Inflammatory macrophage treated with lipopolysaccharide for 1 hour (primary cell): ENCODE results near the gene IL12B.
"Not testable (repeated sequence)": the region's sequence is repeated elsewhere in the genome, so short reads cannot be mapped to it uniquely, and the experiment has no call there.

Source experiments
- DNase-seq, 2 donors: peaks; one replicate each; pipeline ENCODE4 v3.0.0-alpha.2; 2020 to 2022

Gene IL12B

GRCh38 chr5:159332800-159333544 lies 2.7 kb upstream of the IL12B start:
- DNase-seq, result peak; percentile 72 to 88

GRCh38 chr5:159331093-159331973 lies 1.0 kb upstream of the IL12B start:
- DNase-seq, result peak; percentile 94 to 98

- DNase-seq, result no peak
Observed at GRCh38 chr5:159324986-159325385, 5.3 kb downstream of the IL12B start.

GRCh38 chr5:159324102-159324755 lies 6.1 kb downstream of the IL12B start:
- no peak for DNase-seq

GRCh38 chr5:159322180-159322579 lies 8.1 kb downstream of the IL12B start:
- peak in 1 of 2 donors; percentile 4 for DNase-seq

GRCh38 chr5:159319832-159320231 lies 10.5 kb downstream of the IL12B start:
- peak in 1 of 2 donors; percentile 6 for DNase-seq

- peak in 1 of 2 donors; percentile 1 for DNase-seq
Observed at GRCh38 chr5:159319363-159319762, 10.9 kb downstream of the IL12B start.

GRCh38 chr5:159318448-159318847 lies 11.8 kb downstream of the IL12B start:
- peak in 1 of 2 donors; percentile 0 for DNase-seq

GRCh38 chr5:159317849-159318248 lies 12.4 kb downstream of the IL12B start:
- DNase-seq, result no peak

- DNase-seq, result peak in 1 of 2 donors; percentile 40
Observed at GRCh38 chr5:159316519-159317383, 13.5 kb downstream of the IL12B start.

GRCh38 chr5:159313197-159313596 lies 17.1 kb downstream of the IL12B start:
- DNase-seq, result peak in 1 of 2 donors; percentile 6

GRCh38 chr5:159311063-159311462 lies 19.2 kb downstream of the IL12B start:
- no peak for DNase-seq

GRCh38 chr5:159310511-159310910 lies 19.8 kb downstream of the IL12B start:
- peak in 1 of 2 donors; percentile 0 for DNase-seq

- no peak for DNase-seq
Observed at GRCh38 chr5:159309689-159310433, 20.4 kb downstream of the IL12B start.

- no peak for DNase-seq
Observed at GRCh38 chr5:159304961-159305595, 25.2 kb downstream of the IL12B start.

GRCh38 chr5:159303286-159303685 lies 27.0 kb downstream of the IL12B start:
- no peak for DNase-seq

GRCh38 chr5:159301929-159302860 lies 28.1 kb downstream of the IL12B start:
- DNase-seq, result peak in 1 of 2 donors; percentile 45

- no peak for DNase-seq
Observed at GRCh38 chr5:159301466-159301865, 28.8 kb downstream of the IL12B start.

GRCh38 chr5:159297300-159297699 lies 33.0 kb downstream of the IL12B start:
- not testable (repeated sequence) for DNase-seq

GRCh38 chr5:159294921-159295320 lies 35.4 kb downstream of the IL12B start:
- DNase-seq, result no peak
